GOT3 (cell line): Measurements from ENCODE around the gene RPP40.
"Not testable (repeated sequence)": the region's sequence is repeated elsewhere in the genome, so short reads cannot be mapped to it uniquely, and the experiment has no call there.

Experiments
- DNase-seq: peaks from one replicate; lab custom pipeline; 2025; ENCODE audit warnings: mixed read lengths; lab: John Stamatoyannopoulos, UW

Gene RPP40

DNA sequence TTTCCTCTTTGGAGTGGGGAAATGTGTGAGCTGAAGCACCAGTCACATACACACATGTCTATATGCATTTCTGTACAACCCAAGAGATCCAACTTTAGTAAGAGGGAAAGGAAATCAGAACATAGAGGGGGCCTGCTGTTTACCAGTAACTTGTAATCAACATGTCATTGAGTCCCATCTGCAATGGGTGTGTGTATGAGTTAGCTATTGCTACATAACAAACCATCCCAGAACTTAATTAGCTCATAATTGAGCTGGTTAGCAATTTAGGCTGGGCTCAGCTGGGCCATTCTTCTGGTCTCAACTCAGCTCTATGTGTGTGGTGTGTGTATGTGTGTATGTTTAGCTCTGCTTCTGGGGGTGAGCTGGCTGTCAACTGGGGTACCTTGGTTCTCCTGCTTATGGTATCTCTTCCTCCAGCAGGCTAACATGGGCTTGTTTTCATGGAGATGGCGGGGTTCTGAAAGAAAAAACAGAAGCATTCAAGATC lies 10.3 kb upstream of the RPP40 start:
- DNase-seq, result no peak

DNA sequence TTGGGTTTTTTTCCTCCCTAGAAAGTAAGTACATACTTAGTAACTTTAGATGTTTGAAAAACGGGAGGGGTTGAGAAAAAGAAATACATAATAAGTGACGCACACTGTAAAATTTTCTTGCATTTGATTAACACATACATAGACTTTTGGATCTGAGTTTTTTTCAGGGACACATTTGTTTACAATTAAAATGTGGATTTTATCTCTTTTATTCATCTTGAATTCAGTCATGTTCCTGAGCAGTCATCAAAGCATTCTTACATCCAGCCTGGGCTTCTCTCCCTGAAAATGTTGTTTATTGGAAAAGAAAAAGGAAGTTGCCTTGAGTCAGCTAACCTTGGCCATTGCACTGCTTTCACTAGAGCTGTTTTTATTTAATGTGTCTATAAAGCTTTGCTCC lies 8.7 kb upstream of the RPP40 start:
- no peak for DNase-seq

GRCh38 chr6:5011346-5011745 lies 7.5 kb upstream of the RPP40 start:
- DNase-seq, result no peak

- DNase-seq, result no peak
These were observed 3.7 kb upstream of the RPP40 start for GRCh38 chr6:5007531-5007930.

- DNase-seq, result no peak
These were observed 2.4 kb upstream of the RPP40 start for GRCh38 chr6:5006222-5006621.

- not testable (repeated sequence) for DNase-seq
These were observed 1.2 kb upstream of the RPP40 start for GRCh38 chr6:5005038-5005433.

DNA sequence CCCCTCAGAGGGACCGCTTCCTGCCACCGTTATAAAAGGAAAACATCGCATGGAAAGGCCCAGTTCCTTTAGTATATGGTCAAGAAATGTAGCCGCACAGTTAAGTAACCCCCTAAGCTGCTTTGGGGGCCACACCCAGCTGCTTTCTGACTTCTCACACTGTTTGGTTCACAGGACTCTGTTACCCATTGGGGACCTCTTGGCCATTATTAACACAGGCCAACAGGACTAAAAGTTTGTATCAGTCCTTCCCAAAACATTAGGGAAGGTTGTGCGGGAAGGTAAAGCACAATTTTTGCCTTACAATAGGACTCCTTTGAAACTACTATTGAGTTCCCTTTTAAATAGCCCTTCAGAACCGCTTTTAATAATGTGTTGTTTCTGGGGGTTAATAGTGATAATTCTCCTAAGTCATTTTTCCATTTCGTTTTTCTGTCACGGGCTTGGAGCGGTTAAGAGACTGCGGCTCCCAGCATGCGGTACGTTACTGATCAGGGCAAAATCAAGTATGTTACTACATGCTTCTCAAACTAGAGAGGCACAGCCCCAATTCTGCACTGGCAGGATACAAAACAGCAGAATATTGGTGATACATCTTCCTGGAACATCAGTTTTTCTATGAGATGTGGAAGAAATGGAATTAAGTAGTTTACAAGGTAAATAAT lies 668 bp upstream of the RPP40 start:
- DNase-seq, result no peak

- DNase-seq, result no peak
These were observed 4.3 kb downstream of the RPP40 start for GRCh38 chr6:4999586-4999985.

DNA sequence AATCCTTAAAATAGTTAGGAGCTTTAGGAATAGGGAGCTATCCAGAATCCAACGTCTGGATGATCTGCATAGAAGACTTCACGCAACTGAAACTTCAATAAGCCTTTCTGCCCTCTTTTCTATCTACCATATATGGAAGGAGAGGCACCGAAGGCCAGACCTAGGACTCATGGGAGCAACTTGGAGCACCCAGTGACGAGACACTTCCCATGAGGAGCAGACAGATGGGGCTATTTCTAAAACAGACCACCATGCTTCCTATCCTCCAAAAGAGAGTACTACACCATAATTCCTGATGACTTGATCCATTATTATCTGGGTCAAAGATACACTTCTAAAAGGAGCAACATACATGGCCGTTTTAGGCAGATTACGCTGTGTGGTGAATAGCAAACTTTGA lies 6.0 kb downstream of the RPP40 start:
- DNase-seq, result no peak

- DNase-seq, result no peak
These were observed 9.1 kb downstream of the RPP40 start for GRCh38 chr6:4994741-4995140.

DNA sequence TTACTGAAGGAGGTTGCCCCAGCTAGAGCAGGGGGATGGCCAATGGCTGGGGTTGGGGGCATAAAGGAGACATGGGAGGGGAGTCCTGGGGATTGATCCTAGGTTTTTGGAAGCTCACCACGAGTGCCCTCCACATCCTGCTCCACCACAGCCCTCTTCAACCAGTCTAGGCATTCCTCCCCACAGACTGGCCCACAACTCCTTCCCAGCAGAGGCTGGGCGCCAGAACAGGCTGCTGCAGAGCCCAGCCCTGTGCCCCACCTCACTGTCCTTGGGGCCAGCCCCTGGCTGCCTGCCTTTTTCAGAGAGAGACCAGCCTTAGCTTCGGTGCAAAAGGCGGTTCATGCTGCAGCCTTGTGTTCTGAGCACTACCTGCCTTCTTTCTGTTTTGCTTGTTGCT lies 16.4 kb downstream of the RPP40 start:
- DNase-seq, result no peak

GRCh38 chr6:4986999-4987398 lies 16.8 kb downstream of the RPP40 start:
- no peak for DNase-seq

DNA sequence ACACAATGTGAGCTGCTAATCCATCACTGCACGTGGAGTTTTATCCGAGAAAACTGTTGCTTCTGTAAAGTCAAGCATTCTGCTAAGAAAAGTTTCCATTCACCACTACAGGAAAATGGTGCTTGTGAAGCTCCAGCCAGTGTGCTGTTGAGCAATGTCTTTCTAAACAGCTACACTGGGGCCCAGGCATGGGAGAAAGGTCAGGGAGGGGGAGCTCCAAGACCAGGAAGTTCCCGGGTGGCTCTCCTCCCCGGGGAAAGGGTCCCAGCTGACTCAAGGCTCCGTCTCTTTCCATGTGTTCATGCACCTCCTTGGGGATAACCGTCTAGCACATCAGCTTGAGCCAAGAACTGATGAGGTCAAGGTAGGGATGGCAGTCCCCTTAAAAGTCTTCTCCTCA lies 20.5 kb downstream of the RPP40 start:
- no peak for DNase-seq

DNA sequence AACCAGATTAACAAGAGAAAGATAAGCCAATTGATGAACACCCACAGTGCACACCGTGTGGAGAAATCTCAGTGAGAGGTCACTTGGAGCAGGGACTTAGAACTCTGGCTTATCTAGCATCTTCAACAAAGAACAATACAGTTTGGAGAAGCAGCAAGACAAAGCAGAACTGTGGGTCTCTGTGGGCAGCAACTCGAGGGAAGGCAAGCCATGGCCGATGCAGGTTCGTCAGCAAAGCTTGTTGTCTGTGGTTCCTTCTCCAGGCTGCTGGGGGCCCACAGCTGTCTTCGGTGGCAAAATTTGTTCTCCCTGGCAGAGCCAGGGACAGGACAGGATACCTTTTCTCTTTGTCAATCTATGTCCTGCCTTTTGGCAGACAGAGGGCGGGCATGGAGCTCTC lies 22.1 kb downstream of the RPP40 start:
- DNase-seq, result no peak

- DNase-seq, result no peak
These were observed 24.4 kb downstream of the RPP40 start for GRCh38 chr6:4979426-4979825.

GRCh38 chr6:4977468-4977867 lies 26.4 kb downstream of the RPP40 start:
- DNase-seq, result no peak

DNA sequence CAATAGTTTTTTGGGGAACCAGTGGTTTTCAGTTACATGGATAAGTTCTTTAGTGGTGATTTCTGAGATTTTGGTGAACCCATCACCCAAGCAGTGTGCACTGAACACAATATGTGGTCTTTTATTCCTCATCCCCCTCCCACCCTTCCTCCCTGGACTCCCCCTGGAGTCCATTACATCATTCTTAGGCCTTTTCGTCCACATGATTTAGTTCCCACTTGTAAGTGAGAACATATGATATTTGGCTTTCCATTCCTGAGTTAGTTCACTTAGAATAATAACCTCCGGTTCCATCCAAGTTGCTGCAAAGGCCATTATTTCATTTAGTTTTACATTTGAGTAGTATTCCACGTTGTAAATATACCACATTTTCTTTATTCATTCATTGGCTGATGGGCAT lies 28.3 kb downstream of the RPP40 start:
- no peak for DNase-seq

DNA sequence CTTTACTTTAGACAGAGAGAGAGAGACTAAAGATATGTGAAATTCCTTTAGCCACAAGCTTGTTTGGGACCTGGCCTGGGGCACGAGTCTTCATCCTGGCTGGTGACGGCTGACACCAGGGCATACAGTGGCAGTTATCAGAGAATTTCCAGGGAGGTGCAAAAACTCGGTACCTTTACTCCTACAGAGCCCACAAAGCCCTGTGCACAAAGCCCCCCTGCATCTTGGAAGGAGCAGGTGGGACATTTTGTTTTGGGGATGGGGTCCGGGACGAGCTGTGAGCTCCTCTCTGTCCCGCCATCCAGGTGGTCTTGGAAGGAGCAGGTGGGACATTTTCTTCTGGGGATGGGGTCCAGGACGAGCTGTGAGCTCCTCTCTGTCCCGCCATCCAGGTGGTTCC lies 28.9 kb downstream of the RPP40 start:
- DNase-seq, result no peak

DNA sequence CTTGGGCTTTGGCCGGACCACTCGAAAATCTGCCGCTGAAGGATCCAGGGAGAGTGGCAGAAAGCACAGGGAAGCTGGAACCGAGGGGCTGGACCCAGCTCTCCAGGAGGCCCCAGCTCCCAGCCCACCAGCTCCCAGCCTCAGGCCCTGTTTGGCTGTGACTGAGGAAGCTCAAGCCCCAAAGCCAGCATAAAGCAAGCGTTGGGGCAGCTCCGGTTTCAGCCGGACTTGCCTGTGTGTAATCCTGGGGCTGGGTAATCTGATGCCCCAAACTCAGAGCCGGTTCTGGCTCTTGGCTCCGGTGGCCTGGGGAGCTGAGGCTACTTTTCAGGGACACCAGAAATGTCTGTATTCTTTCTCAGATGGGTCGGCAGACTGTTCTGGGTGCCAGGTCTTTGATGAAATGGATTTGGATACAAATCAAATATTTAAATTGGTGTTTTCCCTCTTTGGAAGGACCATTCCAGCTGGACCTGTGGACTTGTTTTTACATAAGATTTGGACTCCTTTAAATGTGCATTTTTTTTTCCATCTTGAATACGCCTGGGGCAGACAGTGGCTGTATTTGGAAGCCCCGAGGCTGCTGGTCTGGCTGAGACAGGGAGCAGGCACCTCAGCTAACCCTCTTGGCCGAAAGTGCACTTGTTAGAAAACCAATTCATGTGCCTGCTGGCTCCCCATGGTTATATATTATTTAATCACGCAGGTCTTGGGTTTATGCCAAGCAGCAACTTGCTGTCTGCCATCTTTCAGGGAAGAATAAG lies 29.7 kb downstream of the RPP40 start:
- no peak for DNase-seq

DNA sequence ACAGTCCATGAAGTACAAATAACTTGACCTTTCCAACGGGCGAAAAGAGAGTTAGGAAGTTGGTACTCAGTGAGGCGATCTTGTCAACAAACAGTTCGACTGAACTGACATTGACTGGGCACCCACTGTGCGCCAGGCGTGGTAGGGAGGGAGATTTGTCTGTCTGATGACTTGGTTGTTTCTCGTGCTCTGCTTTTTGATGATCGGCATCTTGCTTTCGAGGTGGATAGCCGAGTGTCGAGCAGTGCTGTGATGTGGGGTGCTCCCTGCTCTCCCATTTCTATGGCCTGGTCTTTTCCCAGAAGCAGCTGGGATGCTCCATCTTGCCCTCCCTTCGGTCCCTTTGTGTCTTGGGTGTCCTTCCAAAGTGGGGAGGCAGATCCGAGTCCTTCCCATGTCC lies 30.4 kb downstream of the RPP40 start:
- DNase-seq, result no peak

DNA sequence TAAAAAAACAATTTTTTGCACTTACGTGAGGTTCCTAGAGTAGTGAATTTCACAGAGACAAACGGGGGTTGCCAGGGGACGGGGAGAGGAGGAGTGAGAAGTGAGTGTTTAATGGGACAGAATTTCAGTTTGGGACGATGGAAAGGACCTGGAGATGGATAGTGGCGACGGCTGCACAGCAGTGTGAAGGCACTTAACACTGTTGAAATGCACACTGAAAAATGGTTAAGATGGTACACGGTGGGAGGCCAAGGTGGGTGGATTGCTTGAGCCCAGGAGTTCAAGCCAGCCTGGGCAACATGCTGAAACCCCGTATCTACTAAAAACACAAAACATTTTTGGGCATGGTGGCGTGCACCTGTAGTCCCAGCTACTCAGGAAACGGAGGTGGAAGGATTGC lies 31.4 kb downstream of the RPP40 start:
- DNase-seq, result no peak

DNA sequence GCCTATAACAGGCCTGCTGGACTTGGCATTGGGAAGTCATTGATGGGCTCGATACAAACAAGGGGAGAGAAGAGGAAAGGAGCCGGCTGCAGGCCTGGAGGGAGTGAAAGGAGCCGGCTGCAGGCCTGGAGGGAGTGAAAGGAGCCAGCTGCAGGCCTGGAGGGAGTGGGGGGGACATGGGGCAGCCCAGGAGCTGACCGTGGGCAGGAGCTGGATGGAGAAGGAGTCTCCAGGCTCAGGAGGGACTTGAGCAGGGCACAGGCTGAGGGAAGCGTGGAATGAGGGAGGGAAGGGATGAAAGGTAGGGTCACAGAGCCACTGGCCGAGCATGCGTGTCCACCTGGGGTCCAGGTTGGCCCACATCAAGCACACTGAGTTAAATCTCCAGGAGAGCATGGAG lies 32.0 kb downstream of the RPP40 start:
- DNase-seq, result no peak

DNA sequence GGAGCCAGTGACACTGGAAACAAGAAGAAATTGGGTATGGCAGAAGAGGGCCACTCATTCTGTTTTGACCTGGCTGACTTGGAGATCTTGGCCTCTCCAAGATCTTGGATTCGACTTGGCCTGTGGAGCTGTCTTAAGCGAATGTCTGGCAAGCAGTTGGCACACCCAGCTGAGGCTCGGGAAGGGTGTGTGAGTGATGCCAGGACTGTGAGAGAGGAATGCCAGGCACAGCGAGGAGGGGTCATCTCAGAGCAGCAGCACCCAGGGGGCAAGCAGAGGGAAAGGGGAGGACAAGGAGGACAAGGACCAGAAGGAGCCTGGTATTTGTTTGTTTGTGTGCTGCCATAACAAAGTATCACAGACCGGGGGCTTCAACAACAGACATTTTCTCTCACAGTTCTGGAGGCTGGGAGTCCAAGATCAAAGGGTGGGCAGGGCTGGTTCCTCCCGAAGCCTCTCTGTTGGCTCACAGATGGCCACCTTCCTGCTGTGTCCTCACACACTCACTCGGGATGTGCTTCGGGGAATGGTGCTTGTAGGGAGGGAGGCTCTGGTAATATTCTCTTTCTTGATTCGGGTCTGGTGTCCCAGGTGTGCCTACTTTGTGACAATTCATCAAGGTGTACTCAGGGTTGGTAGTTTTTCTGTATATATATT lies 33.0 kb downstream of the RPP40 start:
- DNase-seq, result no peak
